Adrenal gland (tissue), 12 donors: Measurements from ENCODE around the gene KCNMA1. TPM values are rescaled to one million over a fixed set of nuclear protein-coding genes. Genes with fewer than 3 reads are reported as not detected.

Experiments used
- DNase-seq, 7 donors: peaks; one replicate each; pipeline ENCODE4 v3.0.0-alpha.2; 2019 to 2020
- H3K27ac ChIP-seq, 5 donors: fragments of 200-600 bp; sonication (generic) in 4 of 5; 1 replicate in 3 of 5; 2 replicates in 2 of 5; pipeline versions ENCODE4 v1.5.1 to v1.8.0; 2016 to 2020; ENCODE audit warnings: mild to moderate bottlenecking in 1 of 5
- H3K27me3 ChIP-seq: fragments of 200-600 bp; 2 replicates; pipeline ENCODE4 v1.8.0; 2021
- H3K36me3 ChIP-seq, 2 donors: fragments of 200-600 bp; replicated peaks in 1 of 2; 1 replicate in 1 of 2; 2 replicates in 1 of 2; pipeline versions ENCODE4 v1.5.1 to v1.8.0; 2018 to 2022
- H3K4me1 ChIP-seq, 2 donors: fragments of 200-600 bp; replicated peaks in 1 of 2; 1 replicate in 1 of 2; 2 replicates in 1 of 2; pipeline versions ENCODE4 v1.5.1 to v1.8.0; 2018 to 2021
- H3K4me3 ChIP-seq, 4 donors: fragments of 200-600 bp; sonication (generic) in 3 of 4; one replicate each; pipeline ENCODE4 v1.5.1; 2016 to 2018
- H3K9me3 ChIP-seq, 3 donors: fragments of 200-600 bp; sonication (generic) in 1 of 3; replicated peaks in 1 of 3; 1 replicate in 2 of 3; 2 replicates in 1 of 3; pipeline versions ENCODE4 v1.5.1 to v1.8.0; 2016 to 2021
- CTCF ChIP-seq, 6 experiments: fragments of 450-650 bp in 4 of 6; fragments of 200-600 bp in 2 of 6; sonication (generic) in 1 of 6; IDR thresholded peaks; 1 replicate in 5 of 6; 2 replicates in 1 of 6; pipeline versions ENCODE4 v1.5.1 to v1.8.0; 2016 to 2021; ENCODE audit warnings: antibody characterized with exemption in 6 of 6, mild to moderate bottlenecking in 2 of 6, moderate library complexity in 1 of 6
- POLR2A ChIP-seq, 2 donors: fragments of 450-650 bp; IDR thresholded peaks; one replicate each; pipeline ENCODE4 v1.6.1; 2017; ENCODE audit warnings: antibody characterized with exemption in 2 of 2, mild to moderate bottlenecking in 2 of 2, moderate library complexity in 1 of 2
- WGBS, 4 donors: extraction: QIAGEN DNeasy Blood & Tissue Kit in 2 of 4; methylation state at CpG; one replicate each; pipeline versions ENCODE4 v1.1.5 to v1.1.7; 2013 to 2017; 5-methylcytosine and 5-hydroxymethylcytosine counted together
- intact Hi-C, 2 donors: fragments of 100-400 bp; cut with DNase I; formaldehyde crosslinking; loops; one replicate each; pipeline versions ENCODE4 v1.14.1 to v1.15.0; 2022 to 2023
- polyA plus RNA-seq, 3 donors: library from polyadenylated mRNA; stranded (reverse); fragments of 200-250 nt in 2 of 3; fragments of 350-450 nt in 1 of 3; fragmentation: Illumina TruSeq in 1 of 3; extraction: RNeasy Lipid Tissue Mini Kit (QIAGEN cat#74804) in 1 of 3; gene quantifications; one replicate each; pipeline ENCODE4 v1.2.3, GENCODE V29; 2013 to 2014
- total RNA-seq, 9 donors: library from RNA; depleted of rRNA in 4 of 9; stranded (reverse); fragments of >200 nt in 4 of 9; fragments of 120-200 nt in 1 of 9; fragmentation: NEBNext Ultra II Directional in 1 of 9; extraction: Animal tissue kit (Norgen Biotek cat#: 25700) in 1 of 9; gene quantifications; one replicate each; pipeline versions ENCODE4 v1.1.0 to v1.2.4, GENCODE V29; 2013 to 2023
- donor health status: healthy with polysubstance abuse.
- donor health status: Bipolar disorder and iron deficiency.
- donor health status: DM: yes; HTN: yes; CAD: no.
- donor health status: DM: no; HTN: no; CAD: no.
- donor health status: DM: no; HTN: no; CAD: no.
- donor health status: DM: yes; HTN: yes; CAD: no.

KCNMA1 gene
- total and polyA plus RNA-seq, 12 donors: 6.4 to 37.7 (median 13.4) TPM

GRCh38 chr10:77669892-77670291 is 32.3 kb upstream of the KCNMA1 start:
- H3K27me3 ChIP-seq: no peaks in the 10 kb centered on the region
- no peaks in the 10 kb centered on the region for H3K4me1 ChIP-seq
- no peak for DNase-seq
- TF ChIP-seq POLR2A (IDR thresholded peaks at IDR 0.05): no peak
- TF ChIP-seq CTCF (IDR thresholded peaks at IDR 0.05): no peak
- H3K36me3 ChIP-seq: no peaks in the 10 kb centered on the region
- intact Hi-C loops: no loop called here
- H3K27ac ChIP-seq: no peak overlapping the region
- H3K9me3 ChIP-seq: no peaks in the 10 kb centered on the region
- no peak overlapping the region for H3K4me3 ChIP-seq

- H3K27ac ChIP-seq: no peak overlapping the region
- TF ChIP-seq CTCF (IDR thresholded peaks at IDR 0.05) (no peak), POLR2A (IDR thresholded peaks at IDR 0.05) (no peak)
- intact Hi-C loops: no loop called here
- no peaks in the 10 kb centered on the region for H3K9me3 ChIP-seq
- H3K36me3 ChIP-seq: no peaks in the 10 kb centered on the region
- DNase-seq: no peak
- no peaks in the 10 kb centered on the region for H3K27me3 ChIP-seq
- H3K4me1 ChIP-seq: no peaks in the 10 kb centered on the region
- 82 to 86% (median 84%) methylated on average over 3 of the region's 3 CpGs for WGBS, 4 donors
- no peak overlapping the region for H3K4me3 ChIP-seq
Measured at GRCh38 chr10:77667426-77668324, 30.1 kb upstream of the KCNMA1 start.

- TF ChIP-seq CTCF (IDR thresholded peaks at IDR 0.05): no peak
- Histone ChIP-seq H3K4me3 (no peak overlapping the region), H3K27ac (no peak overlapping the region), H3K36me3 (no peaks in the 10 kb centered on the region), H3K4me1 (no peaks in the 10 kb centered on the region), H3K27me3 (no peaks in the 10 kb centered on the region), H3K9me3 (no peaks in the 10 kb centered on the region)
- DNase-seq: no peak
- WGBS, 4 donors: 88 to 97% (median 93%) methylated on average over 2 of the region's 2 CpGs
- intact Hi-C loops: no loop called here
Measured at GRCh38 chr10:77666821-77667220, 29.2 kb upstream of the KCNMA1 start.

GRCh38 chr10:77664696-77665095 is 27.1 kb upstream of the KCNMA1 start:
- no peak overlapping the region for H3K27ac ChIP-seq
- no peak for TF ChIP-seq CTCF (IDR thresholded peaks at IDR 0.05)
- TF ChIP-seq POLR2A (IDR thresholded peaks at IDR 0.05): no peak
- DNase-seq: no peak
- H3K36me3 ChIP-seq: no peaks in the 10 kb centered on the region
- intact Hi-C loops: no loop called here
- 48 to 77% (median 68%) methylated on average over 3 of the region's 3 CpGs for WGBS, 4 donors
- H3K9me3 ChIP-seq: no peaks in the 10 kb centered on the region
- H3K4me1 ChIP-seq: no peaks in the 10 kb centered on the region
- no peaks in the 10 kb centered on the region for H3K27me3 ChIP-seq
- no peak overlapping the region for H3K4me3 ChIP-seq
